Mucosa of rectum (tissue), 2 donors: Measurements from ENCODE around the gene GPR17.

ENCODE experiments used
- H3K27ac ChIP-seq, 2 donors: one replicate each; pipeline ENCODE4 v1.7.0; 2013; ENCODE audit warnings: inconsistent platforms in 2 of 2, low read depth in 2 of 2, low read length in 2 of 2
- H3K27me3 ChIP-seq, 2 donors: one replicate each; pipeline ENCODE4 v1.7.0; 2013; ENCODE audit warnings: low read length in 2 of 2; ENCODE audit not compliant: control insufficient read depth in 2 of 2, insufficient read depth in 2 of 2
- H3K36me3 ChIP-seq, 2 donors: one replicate each; pipeline ENCODE4 v1.7.0; 2013; ENCODE audit warnings: low read length in 2 of 2; ENCODE audit not compliant: control insufficient read depth in 2 of 2, insufficient read depth in 2 of 2
- H3K4me1 ChIP-seq, 2 donors: one replicate each; pipeline ENCODE4 v1.7.0; 2013; ENCODE audit warnings: low read length in 2 of 2, mild to moderate bottlenecking in 1 of 2; ENCODE audit not compliant: control insufficient read depth in 2 of 2, insufficient read depth in 2 of 2
- H3K4me3 ChIP-seq, 2 donors: one replicate each; pipeline ENCODE4 v1.7.0; 2013; ENCODE audit warnings: low read length in 2 of 2
- H3K9ac ChIP-seq, 2 donors: one replicate each; pipeline ENCODE4 v1.7.0; 2013; ENCODE audit warnings: low read length in 2 of 2, low read depth in 1 of 2, mild to moderate bottlenecking in 1 of 2
- H3K9me3 ChIP-seq, 2 donors: one replicate each; pipeline ENCODE4 v1.7.0; 2013; ENCODE audit warnings: low read length in 2 of 2; ENCODE audit not compliant: control insufficient read depth in 2 of 2
- donor health status: healthy.
- donor health status: Normal muscosa, but diverticular disease.

The GPR17 gene

DNA sequence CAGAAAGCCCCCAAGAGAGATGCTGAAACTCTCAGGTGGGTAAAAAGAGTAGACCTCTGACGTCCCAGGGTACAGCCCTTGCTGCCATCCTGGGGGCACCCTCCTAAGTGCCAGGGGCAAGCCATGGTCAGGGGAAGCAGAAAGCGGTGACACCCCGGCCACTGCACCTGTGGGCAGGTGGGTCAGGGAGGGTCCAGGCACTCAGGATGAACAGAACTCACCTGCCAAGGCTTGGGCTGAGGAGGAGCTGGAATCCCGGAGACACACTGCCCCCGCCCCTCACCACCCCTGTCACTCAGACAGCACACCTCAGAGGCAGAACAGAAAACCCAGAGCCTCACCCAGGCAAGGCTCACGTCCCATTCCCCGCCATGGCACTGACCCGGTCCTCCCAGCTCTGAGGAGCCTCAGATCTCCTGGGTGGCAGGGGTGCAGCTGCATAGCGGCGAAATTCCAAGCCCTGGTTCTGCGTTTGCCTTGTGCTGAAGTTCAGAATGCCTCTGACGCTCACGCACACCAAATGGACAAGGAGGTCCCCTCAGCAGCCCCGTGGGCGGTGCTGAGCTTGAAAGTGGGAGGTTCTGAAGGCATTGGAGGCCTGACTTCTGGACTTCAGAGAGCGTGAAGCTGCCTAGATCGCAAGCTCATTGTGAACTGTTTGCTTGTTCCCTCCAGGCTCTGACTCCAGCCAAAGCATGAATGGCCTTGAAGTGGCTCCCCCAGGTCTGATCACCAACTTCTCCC lies 4.3 kb downstream of the GPR17 start:
- no peaks in the 10 kb centered on the region for H3K9me3 ChIP-seq
- peak overlapping the region; percentile 1 to 60 for H3K27ac ChIP-seq
- no peaks in the 10 kb centered on the region for H3K36me3 ChIP-seq
- H3K4me3 ChIP-seq = no peak overlapping the region
- no peak overlapping the region for H3K9ac ChIP-seq
- no peaks in the 10 kb centered on the region for H3K27me3 ChIP-seq
- peaks cover 3 to 13% of the 10 kb centered on the region in 2 donors for H3K4me1 ChIP-seq

DNA sequence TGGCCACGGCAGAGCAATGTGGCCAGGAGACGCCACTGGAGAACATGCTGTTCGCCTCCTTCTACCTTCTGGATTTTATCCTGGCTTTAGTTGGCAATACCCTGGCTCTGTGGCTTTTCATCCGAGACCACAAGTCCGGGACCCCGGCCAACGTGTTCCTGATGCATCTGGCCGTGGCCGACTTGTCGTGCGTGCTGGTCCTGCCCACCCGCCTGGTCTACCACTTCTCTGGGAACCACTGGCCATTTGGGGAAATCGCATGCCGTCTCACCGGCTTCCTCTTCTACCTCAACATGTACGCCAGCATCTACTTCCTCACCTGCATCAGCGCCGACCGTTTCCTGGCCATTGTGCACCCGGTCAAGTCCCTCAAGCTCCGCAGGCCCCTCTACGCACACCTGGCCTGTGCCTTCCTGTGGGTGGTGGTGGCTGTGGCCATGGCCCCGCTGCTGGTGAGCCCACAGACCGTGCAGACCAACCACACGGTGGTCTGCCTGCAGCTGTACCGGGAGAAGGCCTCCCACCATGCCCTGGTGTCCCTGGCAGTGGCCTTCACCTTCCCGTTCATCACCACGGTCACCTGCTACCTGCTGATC lies 4.9 kb downstream of the GPR17 start:
- Histone ChIP-seq H3K4me3 (no peak overlapping the region), H3K27ac (peak overlapping the region; percentile 3 to 52), H3K27me3 (no peaks in the 10 kb centered on the region), H3K9me3 (no peaks in the 10 kb centered on the region), H3K9ac (no peak overlapping the region), H3K4me1 (peaks cover 0 to 13% of the 10 kb centered on the region in 2 donors), H3K36me3 (no peaks in the 10 kb centered on the region)

DNA sequence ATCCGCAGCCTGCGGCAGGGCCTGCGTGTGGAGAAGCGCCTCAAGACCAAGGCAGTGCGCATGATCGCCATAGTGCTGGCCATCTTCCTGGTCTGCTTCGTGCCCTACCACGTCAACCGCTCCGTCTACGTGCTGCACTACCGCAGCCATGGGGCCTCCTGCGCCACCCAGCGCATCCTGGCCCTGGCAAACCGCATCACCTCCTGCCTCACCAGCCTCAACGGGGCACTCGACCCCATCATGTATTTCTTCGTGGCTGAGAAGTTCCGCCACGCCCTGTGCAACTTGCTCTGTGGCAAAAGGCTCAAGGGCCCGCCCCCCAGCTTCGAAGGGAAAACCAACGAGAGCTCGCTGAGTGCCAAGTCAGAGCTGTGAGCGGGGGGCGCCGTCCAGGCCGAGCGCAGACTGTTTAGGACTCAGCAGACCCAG lies 5.4 kb downstream of the GPR17 start:
- H3K4me1 ChIP-seq = peaks cover 0 to 13% of the 10 kb centered on the region in 2 donors
- no peak overlapping the region for H3K4me3 ChIP-seq
- H3K9me3 ChIP-seq = no peaks in the 10 kb centered on the region
- peak overlapping the region; percentile 3 to 52 for H3K27ac ChIP-seq
- no peaks in the 10 kb centered on the region for H3K27me3 ChIP-seq
- H3K9ac ChIP-seq = no peak overlapping the region
- no peaks in the 10 kb centered on the region for H3K36me3 ChIP-seq

DNA sequence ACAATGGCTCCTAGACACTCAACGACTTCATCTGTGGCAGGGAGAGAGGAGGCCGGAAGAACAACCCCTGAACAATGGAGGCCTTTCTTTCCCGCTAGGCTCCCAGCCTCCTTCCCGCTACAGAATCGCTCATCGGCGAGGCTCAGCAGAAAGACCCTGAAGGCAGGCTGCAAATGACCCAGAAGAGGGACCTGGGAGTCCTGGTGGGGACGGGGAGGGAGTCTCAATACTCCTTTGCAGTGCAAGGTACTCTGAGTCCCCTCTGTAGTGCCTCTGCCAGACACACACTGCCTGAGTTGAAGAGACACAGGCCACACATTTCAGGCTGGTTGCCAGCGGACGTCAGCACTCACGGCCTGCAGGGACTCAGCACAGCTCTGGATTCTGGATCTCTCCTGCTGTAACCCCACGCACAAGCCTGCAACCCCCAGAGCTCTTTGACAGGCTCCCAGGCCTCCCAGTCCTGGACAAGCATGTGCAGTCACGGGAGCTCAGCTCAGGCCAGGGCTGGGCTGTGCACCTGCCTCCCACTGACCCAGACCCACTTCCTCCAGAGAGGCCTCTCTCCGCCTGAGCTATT lies 6.1 kb downstream of the GPR17 start:
- Histone ChIP-seq H3K4me1 (peaks cover 0 to 13% of the 10 kb centered on the region in 2 donors), H3K27ac (peak overlapping the region in 1 of 2 donors; percentile 59), H3K27me3 (no peaks in the 10 kb centered on the region), H3K4me3 (no peak overlapping the region), H3K9ac (no peak overlapping the region), H3K9me3 (no peaks in the 10 kb centered on the region), H3K36me3 (no peaks in the 10 kb centered on the region)

DNA sequence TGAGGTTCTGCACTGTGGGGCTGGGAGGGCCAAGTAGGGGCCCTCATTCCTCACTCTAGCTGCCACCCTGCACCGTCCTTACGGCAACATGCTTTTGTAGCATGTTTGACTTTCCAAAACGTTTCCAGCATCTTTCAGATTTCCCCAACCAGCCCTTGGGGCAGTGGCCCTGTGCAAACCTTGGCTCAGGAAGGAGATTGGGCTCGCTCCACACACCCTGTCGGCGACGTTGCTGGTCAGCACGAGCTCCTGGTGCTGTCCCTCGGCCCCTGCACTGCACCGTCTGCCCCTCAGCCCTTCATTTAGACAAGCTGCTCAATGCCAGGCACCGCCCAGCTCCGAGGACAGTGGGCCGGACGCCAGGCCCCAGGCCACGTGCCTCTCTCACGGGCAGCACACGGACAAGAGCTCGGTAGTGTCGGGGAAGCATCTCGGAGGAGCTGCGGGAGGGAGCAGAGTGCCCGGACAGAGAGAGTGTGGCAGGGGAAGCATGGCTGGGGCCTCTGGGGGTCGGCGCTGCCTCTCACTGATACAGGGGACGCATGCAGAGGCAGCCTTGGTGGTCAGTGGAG lies 6.9 kb downstream of the GPR17 start:
- Histone ChIP-seq H3K27ac (peak overlapping the region; percentile 2 to 59), H3K4me3 (no peak overlapping the region), H3K9me3 (no peaks in the 10 kb centered on the region), H3K4me1 (peaks cover 0 to 13% of the 10 kb centered on the region in 2 donors), H3K9ac (no peak overlapping the region), H3K27me3 (no peaks in the 10 kb centered on the region), H3K36me3 (no peaks in the 10 kb centered on the region)

DNA sequence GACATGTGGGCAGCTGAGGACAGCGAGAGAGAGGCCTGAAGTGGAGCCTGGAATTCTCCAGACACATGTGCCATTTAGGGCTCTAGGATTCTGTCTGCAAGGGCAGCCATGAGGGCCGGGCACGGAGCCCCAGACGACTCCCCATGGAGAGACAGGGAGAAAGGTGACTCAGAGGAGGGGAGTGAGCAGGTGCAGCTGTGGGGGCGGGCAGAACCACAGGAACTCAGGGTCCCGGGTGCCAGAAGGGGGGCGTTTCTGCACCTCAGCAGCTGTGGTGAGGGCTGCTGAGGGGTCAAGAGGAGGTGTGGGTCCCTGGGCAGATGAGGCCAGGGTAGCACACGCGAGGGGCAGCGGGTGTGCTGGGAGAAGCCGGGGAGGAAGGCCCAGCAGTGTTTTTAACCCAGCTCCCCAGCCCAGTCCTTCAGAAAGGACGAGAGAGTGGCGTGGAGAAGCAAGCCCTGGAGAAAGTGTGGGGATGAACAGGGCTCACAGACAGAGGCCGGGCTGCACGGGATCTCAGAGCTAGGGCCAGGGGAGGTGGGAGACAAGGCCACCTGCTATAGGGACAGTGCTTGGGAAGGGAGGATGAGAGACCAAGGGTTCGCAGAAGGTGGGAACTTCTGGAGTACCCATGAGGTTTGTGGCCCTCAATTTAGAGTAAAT lies 7.6 kb downstream of the GPR17 start:
- Histone ChIP-seq H3K27ac (peak overlapping the region in 1 of 2 donors; percentile 59), H3K27me3 (no peaks in the 10 kb centered on the region), H3K4me3 (no peak overlapping the region), H3K9me3 (no peaks in the 10 kb centered on the region), H3K9ac (no peak overlapping the region), H3K4me1 (peaks cover 0 to 13% of the 10 kb centered on the region in 2 donors), H3K36me3 (no peaks in the 10 kb centered on the region)

DNA sequence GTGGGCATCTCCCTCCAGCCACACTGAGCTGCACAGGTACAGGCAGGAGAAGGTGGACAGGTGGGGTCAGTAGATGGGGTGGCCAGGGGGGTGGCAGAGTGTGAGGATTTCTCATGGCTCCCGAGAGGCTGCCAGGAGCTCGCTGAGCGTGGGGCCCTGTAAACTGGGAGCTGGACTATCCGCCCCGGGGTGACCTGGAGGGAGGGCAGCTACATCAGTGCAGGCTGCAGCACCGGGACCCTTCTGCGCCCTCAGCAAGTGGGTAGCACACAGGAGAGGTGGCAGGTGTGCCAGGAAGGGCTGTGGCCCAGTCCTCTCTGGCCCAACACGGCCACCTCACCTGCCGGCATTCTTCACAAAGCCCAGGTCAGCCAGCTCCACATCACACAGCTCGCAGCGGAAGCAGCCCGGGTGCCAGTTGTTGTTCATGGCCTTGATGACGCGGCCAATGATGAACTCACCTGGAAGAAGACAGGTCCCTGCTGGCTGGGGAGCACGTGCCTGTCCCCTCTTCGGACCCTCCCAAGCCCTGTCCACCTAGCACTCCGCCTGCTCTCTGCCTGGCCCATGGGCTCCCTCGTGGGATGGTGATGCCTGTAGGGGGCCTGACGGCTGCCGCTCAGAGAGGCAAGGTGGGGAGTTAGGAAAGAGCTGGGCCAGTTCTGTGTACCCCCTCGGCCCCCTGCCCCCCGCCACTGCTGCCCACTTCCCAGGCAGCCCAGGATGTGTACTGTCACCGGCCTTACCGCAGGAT lies 8.3 kb downstream of the GPR17 start:
- Histone ChIP-seq H3K4me1 (peaks cover 0 to 11% of the 10 kb centered on the region in 2 donors), H3K27ac (peak overlapping the region in 1 of 2 donors; percentile 59), H3K36me3 (no peaks in the 10 kb centered on the region)

DNA sequence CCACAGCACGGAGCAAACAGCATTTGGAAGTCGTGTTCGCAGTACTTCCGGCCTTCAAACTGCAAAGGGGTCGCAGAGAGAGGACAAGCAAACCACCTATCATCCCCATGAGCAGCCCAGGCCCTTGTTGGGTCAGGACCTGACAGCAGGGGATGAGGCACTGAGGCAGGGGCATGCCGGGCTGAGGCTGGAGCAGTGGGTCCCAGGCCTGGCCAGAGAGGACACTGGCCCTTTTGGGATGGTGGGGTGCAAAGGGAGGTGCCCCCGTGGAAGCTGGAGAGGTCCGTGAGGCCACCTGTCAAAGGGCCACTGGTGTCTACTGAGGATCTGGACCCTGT lies 8.9 kb downstream of the GPR17 start:
- H3K27ac ChIP-seq = peak overlapping the region in 1 of 2 donors; percentile 54
- H3K27me3 ChIP-seq = no peaks in the 10 kb centered on the region

More for the DNA sequence above, 8.3 kb downstream of the GPR17 start:
- Histone ChIP-seq H3K9ac (no peak overlapping the region), H3K27me3 (no peaks in the 10 kb centered on the region), H3K9me3 (no peaks in the 10 kb centered on the region), H3K4me3 (no peak overlapping the region)

DNA sequence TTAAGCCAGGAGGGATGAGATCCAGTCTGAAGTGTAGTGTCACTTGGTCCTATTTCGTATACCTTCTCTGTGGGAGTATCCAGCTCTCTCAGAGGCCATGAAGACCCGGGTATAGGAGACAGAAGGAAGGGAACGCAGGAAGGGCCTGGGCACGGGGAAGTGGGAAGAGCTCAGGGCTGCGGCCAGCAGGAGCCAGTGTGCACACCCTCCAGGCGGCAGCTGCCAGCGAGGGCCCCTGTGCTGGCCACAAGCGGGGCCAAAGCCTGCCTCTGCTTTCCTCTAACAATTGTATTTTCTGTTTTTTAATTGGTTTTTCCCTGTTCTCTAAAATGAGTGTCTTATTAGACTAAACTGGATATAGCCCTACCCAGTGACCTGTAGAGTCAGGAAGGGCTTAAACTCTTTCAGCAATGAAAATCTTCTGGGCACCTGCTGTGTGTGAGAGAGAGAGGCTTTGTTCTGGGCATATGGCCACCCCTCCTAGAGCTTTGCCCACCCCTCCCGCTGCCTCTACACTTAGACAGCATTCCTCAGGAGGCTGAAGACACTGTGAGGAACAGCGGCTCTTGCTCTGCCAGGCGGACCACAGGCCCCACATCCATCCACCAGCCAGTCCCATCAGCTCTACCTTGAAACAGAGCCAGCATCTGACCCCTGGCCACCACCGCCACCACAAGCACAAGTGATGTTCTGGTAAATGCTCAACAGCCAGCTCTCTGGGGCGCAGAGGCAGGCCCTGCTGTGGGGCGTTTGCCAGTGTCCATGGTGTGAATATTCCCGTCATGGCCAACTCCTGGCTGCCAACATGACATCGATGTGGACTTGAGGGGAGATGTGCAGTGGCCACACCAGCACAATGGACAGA lies 9.5 kb downstream of the GPR17 start:
- H3K27ac ChIP-seq = peak overlapping the region in 1 of 2 donors; percentile 54
- H3K4me3 ChIP-seq = no peak overlapping the region
- peaks cover 0 to 7% of the 10 kb centered on the region in 2 donors for H3K4me1 ChIP-seq
- H3K36me3 ChIP-seq = no peaks in the 10 kb centered on the region
- no peak overlapping the region for H3K9ac ChIP-seq
- no peaks in the 10 kb centered on the region for H3K9me3 ChIP-seq
- H3K27me3 ChIP-seq = no peaks in the 10 kb centered on the region

More for the DNA sequence above, 8.9 kb downstream of the GPR17 start:
- Histone ChIP-seq H3K9me3 (no peaks in the 10 kb centered on the region), H3K4me1 (peaks cover 0 to 7% of the 10 kb centered on the region in 2 donors), H3K9ac (no peak overlapping the region), H3K4me3 (no peak overlapping the region), H3K36me3 (no peaks in the 10 kb centered on the region)
